Measurements from ENCODE around the gene UAP1L1.

Gene UAP1L1

DNA sequence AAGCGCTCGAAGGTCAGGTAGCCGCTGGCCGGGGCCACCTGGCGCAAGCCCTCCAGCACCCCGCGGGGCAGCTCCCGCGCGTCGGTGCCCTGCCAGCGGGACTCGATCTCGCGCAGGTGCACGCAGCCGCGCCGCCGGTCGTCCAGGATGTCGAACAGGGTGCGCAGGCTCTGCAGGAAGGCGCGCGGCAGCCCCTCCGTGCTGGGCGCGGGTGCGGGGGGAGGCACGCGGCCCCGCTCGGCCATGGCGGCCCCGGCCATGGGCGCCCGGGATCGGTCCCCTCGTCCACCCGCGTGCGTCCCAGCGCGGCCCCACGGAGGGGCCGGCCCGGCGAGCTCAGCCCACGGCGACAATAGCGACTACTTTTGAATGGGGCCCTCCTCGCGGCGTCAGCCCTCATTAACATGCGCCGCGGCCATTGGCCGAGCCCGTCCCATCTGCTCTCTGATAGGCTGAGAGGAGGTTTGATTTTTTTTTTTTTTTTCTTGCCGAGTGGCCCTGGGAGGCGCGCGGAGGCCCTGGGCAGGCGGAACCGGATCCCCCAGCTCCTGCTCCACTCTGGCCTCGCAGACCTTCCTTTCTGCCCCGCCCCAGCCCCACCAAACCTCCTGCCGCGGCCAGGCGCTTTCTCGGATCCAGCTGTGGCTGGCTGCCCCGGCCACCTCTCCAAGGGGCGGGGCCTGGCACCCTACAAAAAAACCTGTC lies 7.0 kb upstream of the UAP1L1 start, which contains the start of gene SAPCD2:
SAPCD2 (minus strand) TSS at position 357 of the 705 bp plus-strand sequence; CDS start at position 260, 97 bp downstream.
- peak within 1 kb of the TSS; percentile 40 for H3K4me3 ChIP-seq (ENCODE audit: low read depth, low read length)
- peak; percentile 36 for DNase-seq (ENCODE audit: low read depth)

GRCh38 chr9:137070906-137071275 lies 6.4 kb upstream of the UAP1L1 start:
- DNase-seq (ENCODE audit: low read depth), result no peak
- peak overlapping the region; percentile 40 for H3K4me3 ChIP-seq (ENCODE audit: low read depth, low read length)

GRCh38 chr9:137071282-137071681 lies 6.0 kb upstream of the UAP1L1 start:
- no peak for DNase-seq (ENCODE audit: low read depth)

DNA sequence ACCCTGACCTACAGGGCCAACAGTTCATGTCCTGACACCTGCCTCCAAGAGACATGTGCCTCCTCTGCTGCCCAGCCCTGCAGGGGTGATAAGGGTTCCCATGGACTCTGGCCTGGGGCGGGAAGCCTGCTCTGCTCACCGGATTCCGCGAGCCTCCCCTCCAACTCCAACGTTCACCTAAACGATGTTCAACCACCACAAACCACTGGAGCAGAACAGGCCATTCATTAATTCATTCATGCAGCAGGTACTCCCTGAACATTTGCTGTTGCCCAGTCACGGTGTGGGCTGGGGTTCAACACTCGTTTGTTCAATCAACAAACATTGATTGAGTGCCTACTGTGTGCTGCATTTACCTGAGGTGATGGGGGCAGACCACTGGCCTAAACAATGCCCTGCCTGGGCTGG lies 3.3 kb upstream of the UAP1L1 start:
- H3K4me3 ChIP-seq (ENCODE audit: low read depth, low read length), result no peak overlapping the region
- DNase-seq (ENCODE audit: low read depth), result no peak

More at GRCh38 chr9:137071282-137071681, 6.0 kb upstream of the UAP1L1 start:
- no peak overlapping the region for H3K4me3 ChIP-seq (ENCODE audit: low read depth, low read length)

- DNase-seq (ENCODE audit: low read depth), result no peak
- H3K4me3 ChIP-seq (ENCODE audit: low read depth, low read length), result no peak overlapping the region
Observed at GRCh38 chr9:137074657-137075274, 2.6 kb upstream of the UAP1L1 start.

DNA sequence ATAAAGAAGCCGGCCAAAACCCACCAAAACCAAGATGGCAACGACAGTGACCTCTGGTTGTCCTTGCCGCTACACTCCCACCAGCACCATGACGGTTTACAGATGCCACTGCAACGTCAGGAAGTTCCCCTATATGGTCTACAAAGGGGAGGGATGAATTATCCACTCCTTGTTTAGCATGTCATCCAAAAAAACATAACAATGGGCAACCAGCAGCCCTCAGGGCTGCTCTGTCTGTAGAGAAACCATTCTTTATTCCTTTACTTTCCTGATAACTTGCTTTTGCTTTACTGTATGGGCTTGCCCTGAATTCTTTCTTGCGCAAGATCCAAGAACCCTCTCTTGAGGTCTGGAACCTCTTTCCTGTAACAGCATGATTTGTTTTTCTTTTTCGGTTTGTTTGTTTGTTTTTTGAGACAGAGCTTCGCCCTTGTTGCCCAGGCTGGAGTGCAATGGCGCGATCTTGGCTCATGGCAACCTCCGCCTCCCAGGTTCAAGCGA lies 2.0 kb upstream of the UAP1L1 start:
- DNase-seq (ENCODE audit: low read depth), result no peak

DNA sequence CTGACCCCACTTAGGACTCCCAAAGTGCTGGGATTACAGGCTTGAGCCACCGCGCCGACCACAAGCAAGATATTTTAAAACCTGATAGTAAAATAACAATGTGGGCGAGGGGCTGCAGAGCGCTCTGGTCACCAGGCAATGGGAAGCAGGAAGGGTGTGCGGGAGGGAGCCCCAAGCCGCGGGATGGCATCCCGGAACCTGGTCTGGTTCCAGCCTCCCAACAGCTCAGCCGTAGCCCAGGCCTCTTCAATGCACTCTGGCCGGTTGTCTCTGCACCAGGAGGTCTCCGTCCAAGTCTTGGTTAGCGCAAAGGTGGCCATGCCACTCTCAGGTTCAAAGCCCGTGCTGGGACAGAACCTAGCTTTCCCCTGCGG lies 694 bp upstream of the UAP1L1 start:
- no peak for DNase-seq (ENCODE audit: low read depth)
- H3K4me3 ChIP-seq (ENCODE audit: low read depth, low read length), result peak overlapping the region; percentile 40

More for the DNA sequence above, 2.0 kb upstream of the UAP1L1 start:
- H3K4me3 ChIP-seq (ENCODE audit: low read depth, low read length), result no peak overlapping the region

DNA sequence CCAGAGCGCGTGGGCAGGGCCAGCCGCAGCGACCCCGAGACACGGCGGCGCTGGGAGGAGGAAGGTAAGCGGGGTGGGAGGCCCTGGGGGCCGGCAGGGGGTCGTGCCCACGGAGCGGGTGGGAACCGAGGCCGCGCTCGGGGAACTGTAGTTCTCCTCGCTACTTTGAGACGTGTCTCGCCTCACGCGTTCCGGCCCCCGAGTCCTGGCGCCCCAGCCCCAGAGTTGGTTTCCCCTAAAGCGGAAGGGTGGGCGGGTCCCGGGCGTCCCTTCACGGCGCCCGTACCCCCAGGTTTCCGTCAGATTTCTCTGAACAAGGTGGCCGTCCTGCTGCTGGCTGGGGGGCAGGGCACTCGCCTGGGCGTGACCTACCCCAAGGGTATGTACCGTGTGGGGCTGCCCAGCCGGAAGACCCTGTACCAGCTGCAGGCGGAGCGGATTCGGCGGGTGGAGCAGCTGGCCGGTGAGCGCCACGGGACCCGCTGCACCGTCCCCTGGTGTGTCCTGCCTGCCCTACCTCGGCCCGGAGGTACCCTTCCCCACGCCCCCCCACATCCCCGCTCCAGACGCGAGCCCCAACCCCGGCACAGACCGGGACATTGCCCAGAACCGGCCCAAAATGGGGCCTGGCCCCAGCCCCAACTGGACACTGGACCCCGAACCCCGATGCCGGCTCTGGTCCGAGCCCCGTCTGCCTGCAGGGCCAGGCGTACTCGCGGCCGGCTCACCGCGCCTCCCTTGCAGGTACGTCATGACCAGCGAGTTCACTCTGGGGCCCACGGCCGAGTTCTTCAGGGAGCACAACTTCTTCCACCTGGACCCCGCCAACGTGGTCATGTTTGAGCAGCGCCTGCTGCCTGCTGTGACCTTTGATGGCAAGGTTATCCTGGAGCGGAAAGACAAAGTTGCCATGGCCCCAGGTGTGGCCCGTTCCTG lies 709 bp downstream of the UAP1L1 start:
- H3K4me3 ChIP-seq (ENCODE audit: low read depth, low read length), result peak overlapping the region; percentile 64
- DNase-seq (ENCODE audit: low read depth), result no peak

GRCh38 chr9:137078701-137079400 lies 1.5 kb downstream of the UAP1L1 start:
- H3K4me3 ChIP-seq (ENCODE audit: low read depth, low read length), result peak overlapping the region; percentile 64
- DNase-seq (ENCODE audit: low read depth), result no peak

DNA sequence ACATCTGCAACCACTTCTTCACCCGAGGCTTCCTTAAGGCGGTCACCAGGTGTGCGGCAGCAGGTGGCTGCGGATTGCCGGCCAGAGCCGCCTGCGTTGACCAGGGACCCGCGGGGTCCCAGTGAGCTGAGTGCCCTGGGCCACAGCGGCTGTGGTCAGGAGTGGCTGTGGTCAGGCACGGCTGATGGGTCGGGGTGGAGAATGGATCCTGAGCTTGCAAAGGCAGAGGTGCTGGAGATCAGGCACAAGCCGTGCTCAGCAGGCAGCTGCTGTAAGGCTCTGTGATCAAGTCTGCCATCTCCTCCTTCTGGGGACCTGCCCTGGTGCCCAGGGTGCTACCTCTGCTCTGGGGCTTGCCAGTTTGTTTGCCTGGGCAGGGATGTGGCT lies 2.1 kb downstream of the UAP1L1 start:
- no peak overlapping the region for H3K4me3 ChIP-seq (ENCODE audit: low read depth, low read length)
- DNase-seq (ENCODE audit: low read depth), result no peak

DNA sequence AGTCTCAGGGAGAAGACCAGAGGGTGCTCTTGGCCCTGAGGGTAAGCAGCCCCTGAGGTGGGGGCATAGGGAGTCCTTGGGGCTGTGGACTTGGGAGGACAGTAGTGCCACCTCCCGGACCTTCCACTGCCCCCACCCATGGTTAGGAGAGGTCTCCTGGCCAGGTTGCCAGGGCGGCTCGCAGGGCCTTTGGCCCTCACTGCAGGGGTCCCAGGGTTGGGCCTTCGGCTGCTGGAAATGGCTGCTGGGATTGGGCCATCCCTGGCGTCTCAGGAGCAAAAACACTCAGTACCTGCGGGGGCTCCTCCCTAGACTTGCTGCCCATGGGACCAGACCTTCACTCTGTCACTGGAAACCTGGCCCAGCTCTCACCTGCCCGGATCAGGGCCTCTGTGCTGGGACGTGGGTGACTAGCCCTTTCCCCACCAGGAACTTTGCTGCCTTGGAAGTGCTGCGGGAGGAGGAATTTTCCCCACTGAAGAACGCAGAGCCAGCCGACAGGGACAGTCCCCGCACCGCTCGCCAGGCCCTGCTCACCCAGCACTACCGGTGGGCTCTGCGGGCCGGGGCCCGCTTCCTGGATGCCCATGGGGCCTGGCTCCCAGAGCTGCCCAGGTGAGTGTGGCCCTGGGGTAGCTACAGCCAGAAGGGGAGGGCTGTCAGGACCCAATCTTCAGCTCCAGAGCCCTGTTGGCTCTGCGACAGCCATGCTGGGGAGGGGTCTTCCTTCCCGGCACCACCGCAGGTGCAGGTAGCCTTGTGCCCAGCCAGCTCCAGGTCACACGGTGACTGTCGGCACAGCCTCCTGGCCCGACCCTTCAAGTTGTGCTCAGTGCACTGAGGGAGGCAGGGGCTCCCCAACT lies 3.2 kb downstream of the UAP1L1 start:
- DNase-seq (ENCODE audit: low read depth), result no peak
- no peak overlapping the region for H3K4me3 ChIP-seq (ENCODE audit: low read depth, low read length)

GRCh38 chr9:137082222-137082924 lies 5.1 kb downstream of the UAP1L1 start:
- DNase-seq (ENCODE audit: low read depth), result no peak
- H3K4me3 ChIP-seq (ENCODE audit: low read depth, low read length), result no peak overlapping the region

GRCh38 chr9:137082925-137083290 lies 5.6 kb downstream of the UAP1L1 start:
- no peak overlapping the region for H3K4me3 ChIP-seq (ENCODE audit: low read depth, low read length)
- no peak for DNase-seq (ENCODE audit: low read depth)

- DNase-seq (ENCODE audit: low read depth), result peak; percentile 84
- no peak overlapping the region for H3K4me3 ChIP-seq (ENCODE audit: low read depth, low read length)
Observed at GRCh38 chr9:137083394-137084004, 6.2 kb downstream of the UAP1L1 start.

GRCh38 chr9:137084526-137084925 lies 7.2 kb downstream of the UAP1L1 start:
- DNase-seq (ENCODE audit: low read depth), result no peak

DNA sequence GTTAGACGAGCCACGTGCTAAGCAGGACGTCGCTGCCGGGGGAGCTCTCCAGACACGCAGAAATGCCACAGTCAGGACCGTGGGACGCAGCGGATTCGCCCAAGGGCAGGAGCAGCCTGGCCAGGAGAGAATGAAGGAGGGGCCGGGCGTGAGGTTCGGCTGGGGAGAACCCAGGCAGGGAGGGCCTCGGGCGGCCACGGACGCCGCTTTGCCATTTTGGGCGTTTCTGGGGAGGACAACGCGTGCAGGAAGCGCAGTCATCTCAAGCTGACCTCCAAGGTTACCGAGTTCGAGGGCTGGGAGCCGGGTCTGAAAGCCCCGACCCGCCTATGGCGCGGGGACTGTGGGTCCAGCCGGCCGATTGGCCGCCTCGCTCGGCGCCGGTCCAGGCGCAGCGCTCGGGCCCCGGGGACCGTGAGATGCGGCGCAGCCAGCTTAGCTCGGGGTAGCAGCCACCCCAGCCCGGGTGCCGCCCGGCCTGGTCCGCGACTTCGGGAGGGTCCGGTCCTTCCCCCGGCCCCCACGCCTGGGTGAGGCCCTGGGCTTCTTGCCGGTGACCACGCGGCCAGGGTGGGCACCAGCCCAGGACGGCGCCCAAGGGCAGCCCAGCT lies 8.7 kb downstream of the UAP1L1 start:
- H3K4me3 ChIP-seq (ENCODE audit: low read depth, low read length), result peak overlapping the region; percentile 86
- DNase-seq (ENCODE audit: low read depth), result no peak

More at GRCh38 chr9:137084526-137084925, 7.2 kb downstream of the UAP1L1 start:
- H3K4me3 ChIP-seq (ENCODE audit: low read depth, low read length), result no peak overlapping the region
